Uterus (tissue), 2 donors: ENCODE results near the gene MRLN.

Experiments used
- CTCF ChIP-seq, 4 experiments: fragments of 200-600 bp in 2 of 4; fragments of 450-650 bp in 2 of 4; sonication (generic) in 2 of 4; IDR thresholded peaks; one replicate each; pipeline ENCODE4 v1.5.1; 2016 to 2019; ENCODE audit warnings: antibody characterized with exemption in 4 of 4, mild to moderate bottlenecking in 2 of 4, moderate library complexity in 1 of 4
- POLR2A ChIP-seq, 2 donors: fragments of 450-650 bp; IDR thresholded peaks; one replicate each; pipeline ENCODE4 v1.6.1; 2016; ENCODE audit warnings: antibody characterized with exemption in 2 of 2, mild to moderate bottlenecking in 1 of 2, moderate library complexity in 1 of 2

- TF ChIP-seq POLR2A (IDR thresholded peaks at IDR 0.05) (no peak), CTCF (IDR thresholded peaks at IDR 0.05) (no peak)
Observed at GRCh38 chr10:59792812-59793211, 39.6 kb upstream of the MRLN start.
